A204.1 (cell line): ENCODE measurements around the gene CEACAM20.
A peak's percentile ranks its signal among the peaks of the same experiment; 100 is the strongest.
"Not testable (repeated sequence)": the region's sequence is repeated elsewhere in the genome, so short reads cannot be mapped to it uniquely, and the experiment has no call there.

ENCODE experiments used
- FAIRE-seq: peaks from 2 replicates; lab custom pipeline; 2012; peaks lifted over from hg19 to GRCh38; lab: Jason Lieb, UNC

CEACAM20 gene

GRCh38 chr19:44548736-44549135 is 19.3 kb upstream of the CEACAM20 start:
- FAIRE-seq, result no peak

- FAIRE-seq, result no peak
Observed at GRCh38 chr19:44544031-44544430, 14.6 kb upstream of the CEACAM20 start.

- no peak for FAIRE-seq
Observed at GRCh38 chr19:44542671-44543070, 13.2 kb upstream of the CEACAM20 start.

GRCh38 chr19:44540736-44541135 is 11.3 kb upstream of the CEACAM20 start:
- no peak for FAIRE-seq

GRCh38 chr19:44539991-44540390 is 10.5 kb upstream of the CEACAM20 start:
- FAIRE-seq, result no peak

GRCh38 chr19:44539236-44539826 is 9.9 kb upstream of the CEACAM20 start:
- FAIRE-seq, result no peak

- not testable (repeated sequence) for FAIRE-seq
Observed at GRCh38 chr19:44535361-44535760, 5.9 kb upstream of the CEACAM20 start.

GRCh38 chr19:44532819-44533218 is 3.3 kb upstream of the CEACAM20 start:
- FAIRE-seq, result no peak

- FAIRE-seq, result no peak
Observed at GRCh38 chr19:44530777-44531176, 1.3 kb upstream of the CEACAM20 start.

GRCh38 chr19:44527554-44527953 is 1.9 kb downstream of the CEACAM20 start:
- FAIRE-seq, result no peak

GRCh38 chr19:44525721-44526430 is 3.6 kb downstream of the CEACAM20 start:
- no peak for FAIRE-seq

- no peak for FAIRE-seq
Observed at GRCh38 chr19:44521370-44521769, 8.1 kb downstream of the CEACAM20 start.

GRCh38 chr19:44517146-44517545 is 12.3 kb downstream of the CEACAM20 start:
- no peak for FAIRE-seq

- no peak for FAIRE-seq
Observed at GRCh38 chr19:44515907-44516306, 13.6 kb downstream of the CEACAM20 start.

GRCh38 chr19:44515031-44515430 is 14.4 kb downstream of the CEACAM20 start:
- no peak for FAIRE-seq

- FAIRE-seq, result peak; percentile 87
Observed at GRCh38 chr19:44512326-44513298, 16.9 kb downstream of the CEACAM20 start.

GRCh38 chr19:44509478-44509877 is 20.0 kb downstream of the CEACAM20 start:
- FAIRE-seq, result no peak

- FAIRE-seq, result no peak
Observed at GRCh38 chr19:44499962-44500949, 29.2 kb downstream of the CEACAM20 start, which contains the start of gene ZNF180. ZNF180 (minus strand) TSS chr19:44500522; CDS start chr19:44497334, 3,188 bp downstream.

GRCh38 chr19:44499559-44499958 is 29.9 kb downstream of the CEACAM20 start:
- FAIRE-seq, result no peak

GRCh38 chr19:44498988-44499387 is 30.5 kb downstream of the CEACAM20 start:
- FAIRE-seq, result no peak

- no peak for FAIRE-seq
Observed at GRCh38 chr19:44496711-44497110, 32.8 kb downstream of the CEACAM20 start.
